Glutamatergic neuron (in vitro differentiated cells): ENCODE measurements around the gene STK36. TPM values are rescaled to one million over a fixed set of nuclear protein-coding genes. Genes with fewer than 3 reads are reported as not detected.
"Not testable (repeated sequence)": the region's sequence is repeated elsewhere in the genome, so short reads cannot be mapped to it uniquely, and the experiment has no call there.

Source experiments
- DNase-seq: peaks from one replicate; pipeline ENCODE4 v3.0.0; 2022
- H3K27ac Mint-ChIP-seq: one replicate; pipeline ENCODE4 v1.8.0; 2020; ENCODE audit warnings: mild to moderate bottlenecking, mixed read lengths, inconsistent platforms; ENCODE audit not compliant: unreplicated experiment
- H3K27me3 Mint-ChIP-seq: one replicate; pipeline ENCODE4 v1.8.0; 2020; ENCODE audit warnings: mild to moderate bottlenecking, moderate library complexity, mixed read lengths, inconsistent platforms; ENCODE audit not compliant: unreplicated experiment
- H3K36me3 Mint-ChIP-seq: one replicate; pipeline ENCODE4 v1.8.0; 2020; ENCODE audit warnings: mild to moderate bottlenecking, mixed read lengths, inconsistent platforms; ENCODE audit not compliant: unreplicated experiment
- H3K4me1 Mint-ChIP-seq: one replicate; pipeline ENCODE4 v1.8.0; 2020; ENCODE audit warnings: mild to moderate bottlenecking, low read depth, mixed read lengths, inconsistent platforms; ENCODE audit not compliant: unreplicated experiment
- H3K4me3 Mint-ChIP-seq: one replicate; pipeline ENCODE4 v1.8.0; 2020; ENCODE audit warnings: mild to moderate bottlenecking, mixed read lengths, inconsistent platforms; ENCODE audit not compliant: unreplicated experiment
- H3K9me3 Mint-ChIP-seq: one replicate; pipeline ENCODE4 v1.8.0; 2020; ENCODE audit warnings: mild to moderate bottlenecking, moderate library complexity, mixed read lengths, inconsistent platforms; ENCODE audit not compliant: unreplicated experiment
- total RNA-seq: library from RNA; stranded (reverse); fragmentation: NEBNext Ultra II Directional; extraction: Animal tissue kit (Norgen Biotek cat#: 25700); gene quantifications from one replicate; pipeline ENCODE4 v1.2.1, GENCODE V29; 2021; ENCODE audit not compliant: unreplicated experiment
- TF ChIP-seq, protein P1 (sequence below): fragments of 200-600 bp; sonication (generic); IDR thresholded peaks from one replicate; pipeline ENCODE4 v1.5.0; 2021; ENCODE audit not compliant: partially characterized antibody, unreplicated experiment

Gene STK36
- total RNA-seq, 1 donor from 2014 or later = 101 TPM

GRCh38 chr2:218679119-218679518 lies 7.2 kb downstream of the STK36 start:
- Mint-ChIP-seq H3K4me3 (no peak overlapping the region), H3K9me3 (no peaks in the 10 kb centered on the region), H3K4me1 (no peaks in the 10 kb centered on the region), H3K27ac (no peak overlapping the region), H3K27me3 (no peaks in the 10 kb centered on the region), H3K36me3 (no peaks in the 10 kb centered on the region)
- DNase-seq = no peak
- TF ChIP-seq, protein P1, sequence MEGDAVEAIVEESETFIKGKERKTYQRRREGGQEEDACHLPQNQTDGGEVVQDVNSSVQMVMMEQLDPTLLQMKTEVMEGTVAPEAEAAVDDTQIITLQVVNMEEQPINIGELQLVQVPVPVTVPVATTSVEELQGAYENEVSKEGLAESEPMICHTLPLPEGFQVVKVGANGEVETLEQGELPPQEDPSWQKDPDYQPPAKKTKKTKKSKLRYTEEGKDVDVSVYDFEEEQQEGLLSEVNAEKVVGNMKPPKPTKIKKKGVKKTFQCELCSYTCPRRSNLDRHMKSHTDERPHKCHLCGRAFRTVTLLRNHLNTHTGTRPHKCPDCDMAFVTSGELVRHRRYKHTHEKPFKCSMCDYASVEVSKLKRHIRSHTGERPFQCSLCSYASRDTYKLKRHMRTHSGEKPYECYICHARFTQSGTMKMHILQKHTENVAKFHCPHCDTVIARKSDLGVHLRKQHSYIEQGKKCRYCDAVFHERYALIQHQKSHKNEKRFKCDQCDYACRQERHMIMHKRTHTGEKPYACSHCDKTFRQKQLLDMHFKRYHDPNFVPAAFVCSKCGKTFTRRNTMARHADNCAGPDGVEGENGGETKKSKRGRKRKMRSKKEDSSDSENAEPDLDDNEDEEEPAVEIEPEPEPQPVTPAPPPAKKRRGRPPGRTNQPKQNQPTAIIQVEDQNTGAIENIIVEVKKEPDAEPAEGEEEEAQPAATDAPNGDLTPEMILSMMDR = no peak

DNA sequence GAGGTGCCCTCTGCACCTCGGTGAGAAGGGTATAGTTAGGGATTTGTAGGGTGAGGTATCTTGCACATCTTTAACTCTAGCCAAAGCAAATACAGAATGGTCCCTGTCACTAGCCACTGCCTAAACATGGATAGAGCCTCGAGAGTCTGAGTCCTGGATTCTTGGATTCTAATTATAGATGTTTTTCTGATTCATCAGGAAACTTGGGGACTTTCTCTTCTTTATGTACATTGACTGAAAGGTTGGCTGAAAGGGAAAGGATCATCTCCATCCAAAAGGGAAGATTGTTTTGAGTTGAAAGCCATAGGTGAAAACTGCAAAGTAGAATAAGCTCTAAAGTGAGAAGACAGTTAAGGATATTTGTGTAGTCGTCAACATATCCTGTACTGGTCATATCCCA lies 8.2 kb downstream of the STK36 start:
- H3K9me3 Mint-ChIP-seq = no peaks in the 10 kb centered on the region
- DNase-seq = no peak
- H3K4me1 Mint-ChIP-seq = no peaks in the 10 kb centered on the region
- H3K27me3 Mint-ChIP-seq = no peaks in the 10 kb centered on the region
- H3K36me3 Mint-ChIP-seq = no peaks in the 10 kb centered on the region
- no peak overlapping the region for H3K4me3 Mint-ChIP-seq
- TF ChIP-seq, protein P1 = no peak
- no peak overlapping the region for H3K27ac Mint-ChIP-seq

GRCh38 chr2:218687400-218688060 lies 15.6 kb downstream of the STK36 start:
- TF ChIP-seq, protein P1 = peak; percentile 74
- not testable (repeated sequence) for H3K4me3 Mint-ChIP-seq, H3K4me1 Mint-ChIP-seq, H3K9me3 Mint-ChIP-seq, H3K36me3 Mint-ChIP-seq, H3K27ac Mint-ChIP-seq, H3K27me3 Mint-ChIP-seq
- DNase-seq = peak; percentile 49

DNA sequence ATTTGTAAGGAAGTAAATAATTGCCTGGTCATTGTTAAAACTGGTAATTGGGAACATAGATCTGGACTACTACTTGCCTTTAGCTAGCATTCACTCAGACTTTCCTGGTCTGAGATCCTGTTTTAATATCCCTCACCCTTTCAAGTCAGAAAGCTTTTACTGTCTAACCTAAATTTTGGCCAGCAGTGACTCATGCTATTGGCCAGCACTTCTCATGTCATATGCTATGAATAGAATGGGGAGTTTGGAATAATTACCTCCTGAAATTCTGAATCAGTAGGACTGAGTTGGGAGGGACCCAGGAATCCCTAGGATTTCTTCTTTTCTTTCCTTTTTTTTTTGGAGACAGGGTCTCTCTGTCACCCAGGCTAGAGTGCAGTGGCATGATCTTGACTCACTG lies 19.3 kb downstream of the STK36 start:
- TF ChIP-seq, protein P1 = no peak
- Mint-ChIP-seq H3K4me3 (no peak overlapping the region), H3K4me1 (peaks cover 3% of the 10 kb centered on the region), H3K27ac (no peak overlapping the region), H3K9me3 (peaks cover 2% of the 10 kb centered on the region), H3K27me3 (no peaks in the 10 kb centered on the region), H3K36me3 (no peaks in the 10 kb centered on the region)
- DNase-seq = no peak

GRCh38 chr2:218694405-218695145 lies 22.7 kb downstream of the STK36 start:
- Mint-ChIP-seq H3K9me3 (peaks cover 3% of the 10 kb centered on the region), H3K36me3 (no peaks in the 10 kb centered on the region), H3K4me1 (peaks cover 3% of the 10 kb centered on the region), H3K27me3 (no peaks in the 10 kb centered on the region), H3K27ac (no peak overlapping the region), H3K4me3 (no peak overlapping the region)
- TF ChIP-seq, protein P1 = no peak
- peak; percentile 31 for DNase-seq
